ENCODE data around the gene ATIC.

Gene ATIC

GRCh38 chr2:215370112-215370965, 58.5 kb downstream of the ATIC start:
- Histone ChIP-seq H3K9me3 (ENCODE audit: insufficient read depth, low read depth, low read length) (no peaks in the 10 kb centered on the region), H3K9ac (ENCODE audit: low read depth, low read length, poor library complexity, severe bottlenecking) (no peak overlapping the region), H3K4me3 (ENCODE audit: low read length, poor library complexity, severe bottlenecking) (no peak overlapping the region), H3K9me2 (replicated peaks; ENCODE audit: low read depth, low read length) (no peaks in the 10 kb centered on the region), H4K20me1 (ENCODE audit: insufficient read depth, low read length, poor library complexity, severe bottlenecking) (no peaks in the 10 kb centered on the region), H2AFZ (ENCODE audit: low read length) (no peak overlapping the region), H3K4me1 (ENCODE audit: insufficient read depth, low read length, poor library complexity, severe bottlenecking) (no peaks in the 10 kb centered on the region), H3K4me2 (ENCODE audit: low read depth, low read length, poor library complexity, severe bottlenecking) (no peak overlapping the region), H3K36me3 (ENCODE audit: insufficient read depth, low read length) (no peaks in the 10 kb centered on the region), H3K79me2 (ENCODE audit: insufficient read depth, low read length) (no peaks in the 10 kb centered on the region), H3K27me3 (ENCODE audit: insufficient read depth, low read length, poor library complexity, severe bottlenecking) (no peaks in the 10 kb centered on the region), H3F3A (ENCODE audit: low read depth) (no peaks in the 10 kb centered on the region)
- no peak for TF ChIP-seq EZH2phosphoT487 (IDR thresholded peaks at IDR 0.05; ENCODE audit: borderline replicate concordance)
- TF ChIP-seq, protein P1, sequence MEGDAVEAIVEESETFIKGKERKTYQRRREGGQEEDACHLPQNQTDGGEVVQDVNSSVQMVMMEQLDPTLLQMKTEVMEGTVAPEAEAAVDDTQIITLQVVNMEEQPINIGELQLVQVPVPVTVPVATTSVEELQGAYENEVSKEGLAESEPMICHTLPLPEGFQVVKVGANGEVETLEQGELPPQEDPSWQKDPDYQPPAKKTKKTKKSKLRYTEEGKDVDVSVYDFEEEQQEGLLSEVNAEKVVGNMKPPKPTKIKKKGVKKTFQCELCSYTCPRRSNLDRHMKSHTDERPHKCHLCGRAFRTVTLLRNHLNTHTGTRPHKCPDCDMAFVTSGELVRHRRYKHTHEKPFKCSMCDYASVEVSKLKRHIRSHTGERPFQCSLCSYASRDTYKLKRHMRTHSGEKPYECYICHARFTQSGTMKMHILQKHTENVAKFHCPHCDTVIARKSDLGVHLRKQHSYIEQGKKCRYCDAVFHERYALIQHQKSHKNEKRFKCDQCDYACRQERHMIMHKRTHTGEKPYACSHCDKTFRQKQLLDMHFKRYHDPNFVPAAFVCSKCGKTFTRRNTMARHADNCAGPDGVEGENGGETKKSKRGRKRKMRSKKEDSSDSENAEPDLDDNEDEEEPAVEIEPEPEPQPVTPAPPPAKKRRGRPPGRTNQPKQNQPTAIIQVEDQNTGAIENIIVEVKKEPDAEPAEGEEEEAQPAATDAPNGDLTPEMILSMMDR (conservative IDR thresholded peaks at IDR 0.05; ENCODE audit: low read length) = no peak

GRCh38 chr2:215371915-215372897, 60.3 kb downstream of the ATIC start:
- H3K9me2 ChIP-seq (replicated peaks; ENCODE audit: low read depth, low read length) = no peaks in the 10 kb centered on the region

GRCh38 chr2:215372968-215373649, 61.2 kb downstream of the ATIC start:
- no peaks in the 10 kb centered on the region for H3K27me3 ChIP-seq (ENCODE audit: insufficient read depth, low read length, poor library complexity, severe bottlenecking)
- H3K4me3 ChIP-seq (ENCODE audit: low read length, poor library complexity, severe bottlenecking) = no peak overlapping the region
- H3K4me1 ChIP-seq (ENCODE audit: insufficient read depth, low read length, poor library complexity, severe bottlenecking) = no peaks in the 10 kb centered on the region
- no peaks in the 10 kb centered on the region for H4K20me1 ChIP-seq (ENCODE audit: insufficient read depth, low read length, poor library complexity, severe bottlenecking)
- no peaks in the 10 kb centered on the region for H3K9me2 ChIP-seq (replicated peaks; ENCODE audit: low read depth, low read length)
- no peaks in the 10 kb centered on the region for H3F3A ChIP-seq (ENCODE audit: low read depth)
- H3K79me2 ChIP-seq (ENCODE audit: insufficient read depth, low read length) = no peaks in the 10 kb centered on the region
- H3K4me2 ChIP-seq (ENCODE audit: low read depth, low read length, poor library complexity, severe bottlenecking) = no peak overlapping the region
- no peaks in the 10 kb centered on the region for H3K9me3 ChIP-seq (ENCODE audit: insufficient read depth, low read depth, low read length)
- no peak overlapping the region for H2AFZ ChIP-seq (ENCODE audit: low read length)
- TF ChIP-seq, protein P1 (conservative IDR thresholded peaks at IDR 0.05; ENCODE audit: low read length) = no peak
- no peak for TF ChIP-seq EZH2phosphoT487 (IDR thresholded peaks at IDR 0.05; ENCODE audit: borderline replicate concordance)
- H3K9ac ChIP-seq (ENCODE audit: low read depth, low read length, poor library complexity, severe bottlenecking) = no peak overlapping the region
- no peaks in the 10 kb centered on the region for H3K36me3 ChIP-seq (ENCODE audit: insufficient read depth, low read length)

More at GRCh38 chr2:215371915-215372897, 60.3 kb downstream of the ATIC start:
- no peaks in the 10 kb centered on the region for H3K27me3 ChIP-seq (ENCODE audit: insufficient read depth, low read length, poor library complexity, severe bottlenecking)
- H3F3A ChIP-seq (ENCODE audit: low read depth) = no peaks in the 10 kb centered on the region
- no peak overlapping the region for H3K4me2 ChIP-seq (ENCODE audit: low read depth, low read length, poor library complexity, severe bottlenecking)
- H3K79me2 ChIP-seq (ENCODE audit: insufficient read depth, low read length) = no peaks in the 10 kb centered on the region
- no peaks in the 10 kb centered on the region for H3K9me3 ChIP-seq (ENCODE audit: insufficient read depth, low read depth, low read length)
- no peaks in the 10 kb centered on the region for H3K4me1 ChIP-seq (ENCODE audit: insufficient read depth, low read length, poor library complexity, severe bottlenecking)
- TF ChIP-seq, protein P1 (conservative IDR thresholded peaks at IDR 0.05; ENCODE audit: low read length) = no peak
- TF ChIP-seq EZH2phosphoT487 (IDR thresholded peaks at IDR 0.05; ENCODE audit: borderline replicate concordance) = no peak
- no peak overlapping the region for H3K4me3 ChIP-seq (ENCODE audit: low read length, poor library complexity, severe bottlenecking)
- H3K9ac ChIP-seq (ENCODE audit: low read depth, low read length, poor library complexity, severe bottlenecking) = no peak overlapping the region
- no peaks in the 10 kb centered on the region for H4K20me1 ChIP-seq (ENCODE audit: insufficient read depth, low read length, poor library complexity, severe bottlenecking)
- H3K36me3 ChIP-seq (ENCODE audit: insufficient read depth, low read length) = no peaks in the 10 kb centered on the region
- no peak overlapping the region for H2AFZ ChIP-seq (ENCODE audit: low read length)
